Spleen (tissue), 7 donors: ENCODE data around the gene CSH2.
"Not testable (repeated sequence)": the region's sequence is repeated elsewhere in the genome, so short reads cannot be mapped to it uniquely, and the experiment has no call there.

Source experiments
- CTCF ChIP-seq, 11 experiments: fragments of 200-600 bp in 7 of 11; fragments of 450-650 bp in 4 of 11; sonication (generic) in 4 of 11; IDR thresholded peaks in 8 of 11; conservative IDR thresholded peaks in 3 of 11; 1 replicate in 7 of 11; 2 replicates in 4 of 11; pipeline versions ENCODE4 v1.4.0 to v1.8.0; 2016 to 2021; ENCODE audit warnings: antibody characterized with exemption in 11 of 11, inconsistent platforms in 4 of 11, mild to moderate bottlenecking in 1 of 11
- POLR2A ChIP-seq, 3 donors: fragments of 450-650 bp; IDR thresholded peaks; one replicate each; pipeline ENCODE4 v1.5.1; 2017; ENCODE audit warnings: antibody characterized with exemption in 3 of 3, mild to moderate bottlenecking in 1 of 3
- donor health status: DM: no; HTN: no; CAD: no; lungs with moderate emphysema.
- donor health status: DM: no; HTN: no; CAD: no.
- donor health status: DM: no; HTN: no; CAD: no.

GRCh38 chr17:63843387-63843888, 30.0 kb downstream of the CSH2 start:
- TF ChIP-seq CTCF (IDR thresholded peaks at IDR 0.05 in 8 of 11, conservative IDR thresholded peaks at IDR 0.05 in 3 of 11); POLR2A (IDR thresholded peaks at IDR 0.05): not testable (repeated sequence)
